Activated B cell treated with CpG ODN at 0.5 μM for 24 hours (primary cell): ENCODE results near the gene ANP32E. TPM values are rescaled to one million over a fixed set of nuclear protein-coding genes. Genes with fewer than 3 reads are reported as not detected.
"Not testable (repeated sequence)": the region's sequence is repeated elsewhere in the genome, so short reads cannot be mapped to it uniquely, and the experiment has no call there.

Source experiments
- ATAC-seq: fragments of 200-7000 bp; cut with Tn5 transposase; one replicate; pipeline ENCODE4 v1.10.0; 2021; ENCODE audit warnings: low read depth, mild to moderate bottlenecking, moderate library complexity
- CTCF ChIA-PET: fragments of 350-600 bp; sonication (Branson Sonifier 250); formaldehyde crosslinking; loops from one replicate; lab custom pipeline; 2021; ENCODE audit warnings: antibody characterized with exemption; lab: Charles Lee
- POLR2A ChIA-PET: fragments of 350-600 bp; sonication (Branson Sonifier 250); formaldehyde crosslinking; loops from one replicate; lab custom pipeline; 2021; ENCODE audit warnings: antibody characterized with exemption; lab: Charles Lee
- DNase-seq: peaks from one replicate; pipeline ENCODE4 v3.0.0; 2022
- H3K27ac Mint-ChIP-seq: one replicate; pipeline ENCODE4 v1.8.0; 2020; ENCODE audit warnings: mixed read lengths
- H3K27me3 Mint-ChIP-seq: one replicate; pipeline ENCODE4 v1.8.0; 2021; ENCODE audit warnings: mixed read lengths
- H3K36me3 Mint-ChIP-seq: one replicate; pipeline ENCODE4 v1.8.0; 2021; ENCODE audit warnings: low read depth, mixed read lengths
- H3K4me1 Mint-ChIP-seq: one replicate; pipeline ENCODE4 v1.8.0; 2021; ENCODE audit warnings: mixed read lengths
- H3K4me3 Mint-ChIP-seq: one replicate; pipeline ENCODE4 v1.8.0; 2020; ENCODE audit warnings: mild to moderate bottlenecking, mixed read lengths
- H3K9me3 Mint-ChIP-seq: one replicate; pipeline ENCODE4 v1.8.0; 2020; ENCODE audit warnings: mixed read lengths
- intact Hi-C: fragments of 100-400 bp; cut with micrococcal nuclease; formaldehyde crosslinking; loops from one replicate; pipeline ENCODE4 v1.15.1; 2024
- total RNA-seq: library from RNA; stranded (reverse); gene quantifications from 2 replicates; pipeline ENCODE4 v1.2.3, GENCODE V29; 2022
- TF ChIP-seq, protein P1 (sequence below): fragments of 200-600 bp; IDR thresholded peaks from one replicate; pipeline ENCODE4 v1.8.0; 2022; ENCODE audit warnings: antibody characterized with exemption, mild to moderate bottlenecking

Gene ANP32E
- total RNA-seq, 1 donor from 2014 or later = 70.5 TPM

GRCh38 chr1:150249936-150250335 is 14.0 kb upstream of the ANP32E start:
- DNase-seq (no peak), ATAC-seq (no peak)
- ChIA-PET POLR2A (interaction anchor here (0.9 kb wide), 1 partner anchor 37 kb away, joined by 3 read pairs; no protein-coding TSS in a partner anchor), CTCF (no interaction called here)
- intact Hi-C loops = no loop called here
- H3K4me1 Mint-ChIP-seq = no peaks in the 10 kb centered on the region
- no peaks in the 10 kb centered on the region for H3K27me3 Mint-ChIP-seq
- TF ChIP-seq, protein P1, sequence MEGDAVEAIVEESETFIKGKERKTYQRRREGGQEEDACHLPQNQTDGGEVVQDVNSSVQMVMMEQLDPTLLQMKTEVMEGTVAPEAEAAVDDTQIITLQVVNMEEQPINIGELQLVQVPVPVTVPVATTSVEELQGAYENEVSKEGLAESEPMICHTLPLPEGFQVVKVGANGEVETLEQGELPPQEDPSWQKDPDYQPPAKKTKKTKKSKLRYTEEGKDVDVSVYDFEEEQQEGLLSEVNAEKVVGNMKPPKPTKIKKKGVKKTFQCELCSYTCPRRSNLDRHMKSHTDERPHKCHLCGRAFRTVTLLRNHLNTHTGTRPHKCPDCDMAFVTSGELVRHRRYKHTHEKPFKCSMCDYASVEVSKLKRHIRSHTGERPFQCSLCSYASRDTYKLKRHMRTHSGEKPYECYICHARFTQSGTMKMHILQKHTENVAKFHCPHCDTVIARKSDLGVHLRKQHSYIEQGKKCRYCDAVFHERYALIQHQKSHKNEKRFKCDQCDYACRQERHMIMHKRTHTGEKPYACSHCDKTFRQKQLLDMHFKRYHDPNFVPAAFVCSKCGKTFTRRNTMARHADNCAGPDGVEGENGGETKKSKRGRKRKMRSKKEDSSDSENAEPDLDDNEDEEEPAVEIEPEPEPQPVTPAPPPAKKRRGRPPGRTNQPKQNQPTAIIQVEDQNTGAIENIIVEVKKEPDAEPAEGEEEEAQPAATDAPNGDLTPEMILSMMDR = no peak
- H3K27ac Mint-ChIP-seq = no peak overlapping the region
- H3K36me3 Mint-ChIP-seq = no peaks in the 10 kb centered on the region
- no peaks in the 10 kb centered on the region for H3K9me3 Mint-ChIP-seq
- H3K4me3 Mint-ChIP-seq = no peak overlapping the region

GRCh38 chr1:150243003-150243402 is 7.1 kb upstream of the ANP32E start:
- Mint-ChIP-seq H3K36me3 (no peaks in the 10 kb centered on the region), H3K9me3 (no peaks in the 10 kb centered on the region), H3K4me1 (no peaks in the 10 kb centered on the region), H3K27me3 (peaks cover 1% of the 10 kb centered on the region), H3K4me3 (no peak overlapping the region), H3K27ac (no peak overlapping the region)
- ChIA-PET CTCF (no interaction called here), POLR2A (no interaction called here)
- intact Hi-C loops = no loop called here
- TF ChIP-seq, protein P1 = no peak
- ATAC-seq = no peak
- no peak for DNase-seq

- Mint-ChIP-seq H3K27me3 (peaks cover 2% of the 10 kb centered on the region), H3K4me3 (peak overlapping the region; percentile 19), H3K36me3 (peaks cover 6% of the 10 kb centered on the region), H3K4me1 (peaks cover 20% of the 10 kb centered on the region), H3K27ac (no peak overlapping the region), H3K9me3 (no peaks in the 10 kb centered on the region)
- ChIA-PET POLR2A (no interaction called here), CTCF (no interaction called here)
- ATAC-seq (no peak), DNase-seq (no peak)
- TF ChIP-seq, protein P1 = no peak
- intact Hi-C loops = loop anchor here (10.0 kb wide), 1 partner anchor 737 kb away; the partner anchor contains the start of gene CERS2
Measured at GRCh38 chr1:150237746-150238145, 1.8 kb upstream of the ANP32E start.

DNA sequence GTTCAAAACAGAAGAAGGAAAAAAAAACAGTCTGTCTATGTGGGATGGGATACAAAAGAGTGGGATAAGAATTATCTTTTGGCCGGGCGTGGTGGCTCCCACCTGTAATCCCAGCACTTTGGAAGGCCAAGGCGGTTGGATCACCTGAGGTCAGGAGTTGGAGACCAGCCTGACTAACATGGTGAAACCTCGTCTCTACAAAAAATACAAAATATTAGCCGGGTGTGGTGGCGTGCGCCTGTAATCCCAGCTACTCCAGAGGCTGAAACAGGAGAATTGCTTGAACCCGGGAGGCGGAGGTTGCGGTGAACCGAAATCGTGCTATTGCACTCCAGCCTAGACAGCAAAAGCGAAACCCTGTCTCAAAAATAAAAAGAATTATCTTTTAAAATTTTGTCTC is 1.3 kb upstream of the ANP32E start:
- H3K27ac Mint-ChIP-seq, H3K36me3 Mint-ChIP-seq, DNase-seq, POLR2A ChIA-PET, H3K27me3 Mint-ChIP-seq, H3K4me3 Mint-ChIP-seq, ATAC-seq, H3K9me3 Mint-ChIP-seq: not testable (repeated sequence)
- intact Hi-C loops = loop anchor here (10.0 kb wide), 1 partner anchor 738 kb away; the partner anchor contains the start of gene CERS2
- H3K4me1 Mint-ChIP-seq = peaks cover 22% of the 10 kb centered on the region
- CTCF ChIA-PET = interaction anchor here (1.4 kb wide), 1 partner anchor 19 kb away, joined by 4 read pairs; no protein-coding TSS in a partner anchor

GRCh38 chr1:150236614-150237100 is 745 bp upstream of the ANP32E start:
- DNase-seq (no peak), ATAC-seq (no peak)
- Mint-ChIP-seq H3K4me3 (no peak overlapping the region), H3K27ac (no peak overlapping the region), H3K27me3 (peaks cover 2% of the 10 kb centered on the region), H3K36me3 (peaks cover 6% of the 10 kb centered on the region), H3K4me1 (peaks cover 22% of the 10 kb centered on the region), H3K9me3 (no peaks in the 10 kb centered on the region)
- intact Hi-C loops = loop anchor here (1.0 to 10.0 kb wide), 5 partner anchors 23 to 738 kb away; partner anchors contain the start of genes APH1A, CERS2, CIART and RPRD2
- TF ChIP-seq, protein P1 = no peak
- ChIA-PET CTCF (interaction anchor here (1.4 kb wide), 1 partner anchor 19 kb away, joined by 4 read pairs; no protein-coding TSS in a partner anchor), POLR2A (interaction anchor here (0.6 kb wide), 1 partner anchor 227 kb away, joined by 13 read pairs; no protein-coding TSS in a partner anchor)
